Caco-2 (cell line): Measurements from ENCODE around the gene EPHA2. TPM values are rescaled to one million over a fixed set of nuclear protein-coding genes. Genes with fewer than 3 reads are reported as not detected.

ENCODE experiments used
- BruUV-seq: library from RNA; stranded (reverse); fragments of 400-500 nt; replicated peaks from 2 replicates; lab custom pipeline; 2021; lab: Mats Ljungman, UMichigan
- CTCF ChIA-PET: fragments of 300-600 bp; sonication (Branson Sonifier 250); formaldehyde crosslinking; loops from one replicate; lab custom pipeline; 2022; ENCODE audit warnings: antibody characterized with exemption; lab: Charles Lee
- POLR2A ChIA-PET: fragments of 300-600 bp; sonication (Branson Sonifier 250); formaldehyde crosslinking; loops from one replicate; lab custom pipeline; 2022; ENCODE audit warnings: antibody characterized with exemption; lab: Charles Lee
- DNase-seq, 2 experiments: peaks; one replicate each; pipeline versions ENCODE4 v3.0.0 to v3.0.0-alpha.2; 2020 to 2022
- H3K27me3 ChIP-seq: replicated peaks from 2 replicates; pipeline ENCODE4 v1.6.0; 2011; ENCODE audit warnings: low read length; ENCODE audit not compliant: control insufficient read depth, insufficient read depth
- H3K36me3 ChIP-seq: 2 replicates; pipeline ENCODE4 v1.5.1; 2011; ENCODE audit warnings: low read length; ENCODE audit not compliant: control insufficient read depth, insufficient read depth
- H3K4me1 ChIP-seq: fragments of 250-450 bp; sonication (Bioruptor Pico); 2 replicates; pipeline ENCODE4 v1.5.1; 2020; ENCODE audit warnings: mild to moderate bottlenecking
- H3K4me3 ChIP-seq: 2 replicates; pipeline ENCODE4 v1.5.1; 2011; ENCODE audit warnings: low read depth, mild to moderate bottlenecking, control low read depth, low read length
- H3K9me3 ChIP-seq: fragments of 250-450 bp; sonication (Bioruptor Pico); 2 replicates; pipeline ENCODE4 v1.5.1; 2020; ENCODE audit warnings: mild to moderate bottlenecking, moderate library complexity
- H3K27ac Mint-ChIP-seq: one replicate; pipeline ENCODE4 v1.8.0; 2022; ENCODE audit warnings: mixed read lengths; ENCODE audit not compliant: unreplicated experiment
- H3K27me3 Mint-ChIP-seq: one replicate; pipeline ENCODE4 v1.8.0; 2022; ENCODE audit warnings: mixed read lengths; ENCODE audit not compliant: insufficient read depth, unreplicated experiment
- H3K36me3 Mint-ChIP-seq: one replicate; pipeline ENCODE4 v1.8.0; 2022; ENCODE audit warnings: mild to moderate bottlenecking, mixed read lengths; ENCODE audit not compliant: insufficient read depth, unreplicated experiment
- H3K4me1 Mint-ChIP-seq: one replicate; pipeline ENCODE4 v1.8.0; 2022; ENCODE audit warnings: low read depth, mixed read lengths; ENCODE audit not compliant: unreplicated experiment
- H3K4me3 Mint-ChIP-seq: one replicate; pipeline ENCODE4 v1.8.0; 2022; ENCODE audit warnings: mild to moderate bottlenecking, moderate library complexity, mixed read lengths; ENCODE audit not compliant: unreplicated experiment
- H3K9me3 Mint-ChIP-seq: one replicate; pipeline ENCODE4 v1.8.0; 2022; ENCODE audit warnings: mixed read lengths; ENCODE audit not compliant: unreplicated experiment
- CTCF ChIP-seq, 2 experiments: fragments of 200-600 bp in 1 of 2; IDR thresholded peaks; 1 replicate in 1 of 2; 2 replicates in 1 of 2; pipeline versions ENCODE4 v1.5.1 to v1.8.0; 2011 to 2022; ENCODE audit warnings: antibody characterized with exemption in 1 of 2, control low read depth in 1 of 2, inconsistent platforms in 1 of 2, low read depth in 1 of 2, low read length in 1 of 2, mild to moderate bottlenecking in 1 of 2, moderate library complexity in 1 of 2; ENCODE audit not compliant: insufficient read depth in 1 of 2, severe bottlenecking in 1 of 2, unreplicated experiment in 1 of 2
- intact Hi-C: fragments of 100-400 bp; cut with micrococcal nuclease; formaldehyde crosslinking; loops from one replicate; pipeline ENCODE4 v1.10.0; 2022; ENCODE audit not compliant: unreplicated experiment
- total RNA-seq: library from RNA; stranded (reverse); gene quantifications from 2 replicates; pipeline ENCODE4 v1.2.3, GENCODE V29; 2022

The EPHA2 gene
- total RNA-seq, 1 experiment from 2014 or later = 31.2 TPM

DNA sequence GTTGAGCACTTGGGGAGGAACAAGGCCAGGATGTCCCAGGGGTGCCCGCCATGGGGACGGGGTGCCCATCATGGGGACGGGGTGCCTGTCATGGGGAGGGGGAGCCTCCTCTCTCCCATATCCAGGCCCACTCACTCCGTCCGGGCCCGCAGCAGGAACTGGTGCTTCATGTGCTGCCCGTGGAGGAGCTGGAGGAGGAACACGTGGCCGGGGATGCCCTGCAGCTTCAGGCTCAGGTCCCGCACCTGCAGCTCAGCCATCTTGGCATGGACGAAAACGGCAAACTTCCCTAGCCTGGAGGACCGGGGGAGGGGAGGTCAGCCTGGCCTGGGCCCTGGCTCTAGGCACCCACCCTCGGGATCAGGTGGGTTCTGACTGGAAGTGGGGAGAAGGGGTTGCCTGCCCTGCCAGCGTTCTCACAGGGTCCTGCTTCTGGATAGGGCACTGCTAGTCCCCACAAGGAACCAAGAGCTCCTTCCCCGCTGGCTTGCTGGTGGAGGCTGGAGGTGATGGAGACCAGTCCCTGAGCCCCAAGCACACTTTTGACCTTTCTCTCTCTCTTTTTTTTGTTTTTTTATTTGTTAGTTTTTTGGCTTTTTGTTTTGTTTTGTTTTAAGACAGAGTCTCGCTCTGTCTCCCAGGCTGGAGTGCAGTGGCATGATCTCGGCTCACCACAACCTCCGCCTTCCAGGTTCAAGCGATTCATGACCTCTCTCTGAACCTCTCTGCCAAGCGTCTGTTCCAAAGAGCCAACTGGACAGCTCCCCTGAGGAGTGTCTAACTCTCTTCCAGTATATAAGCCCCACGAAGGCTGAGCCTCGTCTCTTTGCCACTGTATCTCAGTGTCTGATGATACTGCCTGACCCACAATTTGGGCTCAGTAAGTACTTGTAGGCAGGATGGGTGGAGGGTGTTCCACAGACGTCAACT is 46.7 kb upstream of the EPHA2 start:
- BruUV-seq = no TSS peak
- Histone ChIP-seq H3K27me3 (no peaks in the 10 kb centered on the region), H3K36me3 (0 out of 2 replicates have a peak, but pooled peaks cover 1% of the 10 kb centered on the region), H3K4me3 (no peak overlapping the region), H3K4me1 (peaks cover 4% of the 10 kb centered on the region), H3K9me3 (no peaks in the 10 kb centered on the region)
- Mint-ChIP-seq H3K36me3 (peaks cover 10% of the 10 kb centered on the region), H3K27me3 (no peaks in the 10 kb centered on the region), H3K4me1 (peaks cover 6% of the 10 kb centered on the region), H3K9me3 (no peaks in the 10 kb centered on the region), H3K27ac (no peak overlapping the region), H3K4me3 (no peak overlapping the region)
- no peak for DNase-seq
- intact Hi-C loops = no loop called here
- ChIA-PET CTCF (no interaction called here), POLR2A (no interaction called here)
- no peak for TF ChIP-seq CTCF (IDR thresholded peaks at IDR 0.05; ENCODE audit: insufficient read depth in 1 of 2, low read depth in 1 of 2, low read length in 1 of 2, severe bottlenecking in 1 of 2, unreplicated experiment in 1 of 2)

DNA sequence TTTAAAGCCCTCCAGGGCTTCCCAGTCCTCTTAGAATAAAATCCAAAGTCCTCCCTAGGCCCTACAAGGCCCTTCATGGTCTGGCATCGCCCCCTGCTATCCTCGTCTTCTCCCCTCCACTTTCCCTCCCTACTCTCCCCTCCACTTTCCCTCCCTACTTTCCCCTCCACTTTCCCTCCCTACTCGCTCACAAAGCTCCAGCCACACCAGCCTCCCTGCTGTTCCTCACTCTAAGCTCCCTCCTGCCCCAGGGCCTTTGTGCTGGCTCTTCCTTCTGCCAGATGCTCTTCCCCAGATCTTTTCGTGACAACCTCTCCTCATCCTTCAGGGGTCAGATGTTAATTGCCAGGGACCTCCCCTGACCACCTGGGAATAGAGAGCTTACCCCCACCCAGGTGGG is 43.8 kb upstream of the EPHA2 start:
- POLR2A ChIA-PET = no interaction called here
- intact Hi-C loops = no loop called here

DNA sequence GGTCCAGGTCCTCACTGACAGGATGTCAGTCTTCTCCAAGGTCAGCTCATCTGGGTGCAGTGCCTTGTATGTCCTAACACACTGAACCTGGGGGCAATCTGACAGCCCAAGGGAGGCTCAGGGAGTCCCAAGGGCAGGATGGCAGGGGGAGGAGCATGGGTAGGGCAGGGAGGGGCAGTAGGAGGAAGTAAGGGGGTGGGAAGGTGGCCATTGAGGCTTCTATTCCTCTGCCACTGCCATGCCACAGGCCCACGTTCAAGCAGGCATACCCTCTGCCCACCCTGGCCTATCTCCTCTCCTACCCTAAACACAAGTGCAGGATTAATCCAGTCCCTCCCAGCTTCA is 43.3 kb upstream of the EPHA2 start:
- ChIA-PET CTCF (interaction anchor here (0.6 to 1.0 kb wide), 3 partner anchors 18 to 121 kb away, joined by 3 read pairs; no protein-coding TSS in a partner anchor), POLR2A (no interaction called here)
- no peaks in the 10 kb centered on the region for H3K9me3 ChIP-seq
- H3K4me1 Mint-ChIP-seq = peaks cover 6% of the 10 kb centered on the region
- no peak for TF ChIP-seq CTCF (IDR thresholded peaks at IDR 0.05; ENCODE audit: insufficient read depth in 1 of 2, low read depth in 1 of 2, low read length in 1 of 2, severe bottlenecking in 1 of 2, unreplicated experiment in 1 of 2)
- no peaks in the 10 kb centered on the region for H3K4me1 ChIP-seq
- H3K4me3 ChIP-seq = no peak overlapping the region
- DNase-seq = no peak
- H3K27ac Mint-ChIP-seq = no peak overlapping the region
- intact Hi-C loops = no loop called here
- peaks cover 3% of the 10 kb centered on the region for H3K27me3 Mint-ChIP-seq
- H3K4me3 Mint-ChIP-seq = no peak overlapping the region
- no peaks in the 10 kb centered on the region for H3K27me3 ChIP-seq
- H3K9me3 Mint-ChIP-seq = no peaks in the 10 kb centered on the region
- H3K36me3 ChIP-seq = no peaks in the 10 kb centered on the region
- H3K36me3 Mint-ChIP-seq = peaks cover 6% of the 10 kb centered on the region
- BruUV-seq = no TSS peak

More for the DNA sequence above, 43.8 kb upstream of the EPHA2 start:
- Histone ChIP-seq H3K27me3 (no peaks in the 10 kb centered on the region), H3K36me3 (0 out of 2 replicates have a peak, but pooled peaks cover 1% of the 10 kb centered on the region), H3K9me3 (no peaks in the 10 kb centered on the region), H3K4me1 (no peaks in the 10 kb centered on the region), H3K4me3 (no peak overlapping the region)
- Mint-ChIP-seq H3K27ac (no peak overlapping the region), H3K4me3 (no peak overlapping the region), H3K36me3 (peaks cover 6% of the 10 kb centered on the region), H3K4me1 (peaks cover 6% of the 10 kb centered on the region), H3K27me3 (no peaks in the 10 kb centered on the region), H3K9me3 (no peaks in the 10 kb centered on the region)
- TF ChIP-seq CTCF (IDR thresholded peaks at IDR 0.05; ENCODE audit: insufficient read depth in 1 of 2, low read depth in 1 of 2, low read length in 1 of 2, severe bottlenecking in 1 of 2, unreplicated experiment in 1 of 2) = no peak
- CTCF ChIA-PET = interaction anchor here (0.8 to 1.0 kb wide), 2 partner anchors 18 to 117 kb away, joined by 3 read pairs; no protein-coding TSS in a partner anchor
- no TSS peak for BruUV-seq
- no peak for DNase-seq
